GM12875 (cell line): ENCODE data around the gene KLHL7.
"Not testable (repeated sequence)": the region's sequence is repeated elsewhere in the genome, so short reads cannot be mapped to it uniquely, and the experiment has no call there.

Experiments
- H3K4me3 ChIP-seq: one replicate; pipeline ENCODE4 v1.5.1; 2011; ENCODE audit warnings: low read depth, low read length, control low read depth
- TF ChIP-seq, protein P1 (sequence below): IDR thresholded peaks from 2 replicates; pipeline ENCODE4 v1.5.1; 2011; ENCODE audit warnings: low read depth, mild to moderate bottlenecking, control low read depth, inconsistent platforms, low read length, moderate library complexity, borderline replicate concordance; ENCODE audit not compliant: insufficient read depth

The KLHL7 gene

DNA sequence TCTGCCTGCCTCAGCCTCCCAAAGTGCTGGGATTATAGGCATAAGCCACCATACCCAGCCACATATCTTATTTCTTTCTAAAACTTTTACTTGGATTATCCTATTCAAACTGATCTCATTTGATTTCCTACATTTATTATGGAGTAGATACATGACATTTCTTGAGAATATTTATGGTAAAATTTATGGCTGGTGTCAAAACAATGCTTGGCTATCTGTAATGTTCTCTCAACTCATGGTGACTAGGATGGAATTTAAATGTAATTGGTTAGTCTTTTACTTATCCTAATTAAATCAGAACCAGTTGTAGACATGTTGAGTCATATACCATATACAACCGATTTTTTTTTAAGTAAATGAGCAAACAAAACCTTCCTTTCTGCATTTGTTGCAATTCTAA, 80.4 kb downstream of the KLHL7 start:
- TF ChIP-seq, protein P1, sequence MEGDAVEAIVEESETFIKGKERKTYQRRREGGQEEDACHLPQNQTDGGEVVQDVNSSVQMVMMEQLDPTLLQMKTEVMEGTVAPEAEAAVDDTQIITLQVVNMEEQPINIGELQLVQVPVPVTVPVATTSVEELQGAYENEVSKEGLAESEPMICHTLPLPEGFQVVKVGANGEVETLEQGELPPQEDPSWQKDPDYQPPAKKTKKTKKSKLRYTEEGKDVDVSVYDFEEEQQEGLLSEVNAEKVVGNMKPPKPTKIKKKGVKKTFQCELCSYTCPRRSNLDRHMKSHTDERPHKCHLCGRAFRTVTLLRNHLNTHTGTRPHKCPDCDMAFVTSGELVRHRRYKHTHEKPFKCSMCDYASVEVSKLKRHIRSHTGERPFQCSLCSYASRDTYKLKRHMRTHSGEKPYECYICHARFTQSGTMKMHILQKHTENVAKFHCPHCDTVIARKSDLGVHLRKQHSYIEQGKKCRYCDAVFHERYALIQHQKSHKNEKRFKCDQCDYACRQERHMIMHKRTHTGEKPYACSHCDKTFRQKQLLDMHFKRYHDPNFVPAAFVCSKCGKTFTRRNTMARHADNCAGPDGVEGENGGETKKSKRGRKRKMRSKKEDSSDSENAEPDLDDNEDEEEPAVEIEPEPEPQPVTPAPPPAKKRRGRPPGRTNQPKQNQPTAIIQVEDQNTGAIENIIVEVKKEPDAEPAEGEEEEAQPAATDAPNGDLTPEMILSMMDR = no peak
- H3K4me3 ChIP-seq = no peak overlapping the region

- no peak overlapping the region for H3K4me3 ChIP-seq
- TF ChIP-seq, protein P1 = no peak
These were observed 85.4 kb downstream of the KLHL7 start for GRCh38 chr7:23191022-23191421.

DNA sequence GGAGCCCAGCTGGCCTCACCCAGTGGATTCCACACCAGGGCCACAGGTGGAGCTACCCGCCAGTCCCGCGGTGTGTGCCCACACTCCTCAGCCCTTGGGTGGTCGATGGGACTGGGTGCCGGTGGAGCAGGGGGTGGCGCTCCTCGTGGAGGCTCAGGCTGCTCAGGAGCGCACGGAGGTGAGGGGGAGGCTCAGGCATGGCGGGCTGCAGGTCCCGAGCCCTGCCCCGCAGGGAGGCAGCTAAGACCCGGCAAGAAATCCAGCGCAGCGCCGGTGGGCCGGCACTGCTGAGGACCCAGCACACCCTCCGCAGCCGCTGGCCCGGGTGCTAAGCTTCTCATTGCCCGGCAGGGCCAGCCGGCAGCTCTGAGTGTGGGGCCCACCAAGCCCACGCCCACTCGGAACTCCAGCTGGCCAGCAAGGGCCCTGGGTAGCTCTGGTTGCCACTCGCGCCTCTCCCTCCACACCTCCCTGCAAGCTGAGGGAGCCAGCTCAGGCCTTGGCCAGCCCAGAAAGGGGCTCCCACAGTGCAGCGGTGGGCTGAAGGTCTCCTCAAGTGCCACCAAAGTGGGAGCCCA, 88.2 kb downstream of the KLHL7 start:
- not testable (repeated sequence) for H3K4me3 ChIP-seq

DNA sequence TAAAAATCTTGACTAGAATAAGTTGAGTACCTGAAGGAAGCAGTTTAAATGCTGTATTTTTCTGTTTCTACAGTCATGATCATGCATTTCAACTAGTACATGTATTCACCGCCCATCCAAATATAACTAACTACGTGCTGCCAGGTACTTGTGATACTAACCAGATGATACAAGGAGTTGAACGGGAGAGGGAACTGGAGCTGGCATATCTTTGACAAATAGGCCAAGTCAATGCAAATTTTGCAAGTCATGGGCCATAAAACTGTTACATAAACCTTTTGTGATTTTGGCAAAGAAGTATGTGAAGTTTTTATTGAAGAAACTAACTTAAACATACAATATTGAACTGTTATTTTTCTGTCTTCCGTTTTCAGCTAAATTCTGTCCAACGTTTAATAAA, 90.7 kb downstream of the KLHL7 start:
- TF ChIP-seq, protein P1 = no peak
- no peak overlapping the region for H3K4me3 ChIP-seq

GRCh38 chr7:23197745-23198144, 92.2 kb downstream of the KLHL7 start:
- not testable (repeated sequence) for H3K4me3 ChIP-seq

- no peak overlapping the region for H3K4me3 ChIP-seq
- TF ChIP-seq, protein P1 = no peak
These were observed 94.7 kb downstream of the KLHL7 start for GRCh38 chr7:23200331-23200730.

DNA sequence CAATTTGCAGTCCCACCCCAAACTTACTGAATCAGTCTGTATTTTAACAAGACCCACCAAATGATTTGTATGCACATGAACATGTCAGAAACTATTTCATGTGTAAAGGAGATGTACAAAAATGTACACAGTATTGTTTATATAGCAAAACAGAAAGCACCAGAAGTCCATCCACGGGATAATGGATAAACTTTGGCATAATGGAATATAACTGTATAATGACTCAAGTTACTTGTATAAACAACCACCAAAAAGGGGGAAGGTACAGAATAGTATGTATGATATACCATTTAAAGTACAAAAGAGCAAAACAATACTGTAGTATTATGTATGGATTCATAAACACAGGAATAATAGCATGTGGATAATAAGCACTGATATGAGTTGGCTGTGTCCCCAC, 98.7 kb downstream of the KLHL7 start:
- H3K4me3 ChIP-seq = no peak overlapping the region
- TF ChIP-seq, protein P1 = no peak

DNA sequence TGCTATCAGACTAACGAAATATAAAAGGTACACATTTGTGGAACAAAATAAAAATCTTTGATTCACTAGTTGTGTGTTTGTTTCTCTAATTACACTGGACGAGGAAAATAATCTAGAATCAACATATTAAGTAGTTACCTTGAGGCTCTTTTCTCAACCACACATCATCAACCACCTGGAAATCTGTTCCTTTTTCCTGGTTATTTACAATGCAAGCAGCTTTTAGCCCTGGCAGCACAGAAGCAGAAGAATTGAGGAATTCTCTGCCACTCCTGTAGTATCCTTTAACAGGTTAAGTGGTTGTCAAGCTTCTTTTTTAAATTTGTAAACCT, 100.0 kb downstream of the KLHL7 start:
- TF ChIP-seq, protein P1 = no peak
- H3K4me3 ChIP-seq = no peak overlapping the region
